ENCODE results near the gene OR2A12.
"Not testable (repeated sequence)": the region's sequence is repeated elsewhere in the genome, so short reads cannot be mapped to it uniquely, and the experiment has no call there.

OR2A12 gene

GRCh38 chr7:144118341-144118740, 32.3 kb downstream of the OR2A12 start:
- DNase-seq, result no peak

GRCh38 chr7:144122876-144123275, 36.8 kb downstream of the OR2A12 start, which contains the start of gene OR2A14:
OR2A14 (plus strand) TSS chr7:144123176; CDS start chr7:144129113, 5,937 bp downstream.
- DNase-seq, result no peak

- DNase-seq, result peak in 31 of 51 donors; percentile 1 to 68 (median 25)
Measured at GRCh38 chr7:144127714-144128334, 41.7 kb downstream of the OR2A12 start.

GRCh38 chr7:144129601-144130000, 43.5 kb downstream of the OR2A12 start:
- not testable (repeated sequence) for DNase-seq

- DNase-seq, result no peak
Measured at GRCh38 chr7:144130730-144131129, 44.7 kb downstream of the OR2A12 start.

GRCh38 chr7:144132262-144132661, 46.2 kb downstream of the OR2A12 start:
- no peak for DNase-seq

GRCh38 chr7:144133307-144133706, 47.2 kb downstream of the OR2A12 start:
- no peak for DNase-seq

- DNase-seq, result no peak
Measured at GRCh38 chr7:144134116-144134515, 48.0 kb downstream of the OR2A12 start.

GRCh38 chr7:144137501-144137900, 51.4 kb downstream of the OR2A12 start:
- DNase-seq, result no peak

GRCh38 chr7:144142187-144142586, 56.1 kb downstream of the OR2A12 start:
- DNase-seq, result no peak

- no peak for DNase-seq
Measured at GRCh38 chr7:144144426-144144825, 58.3 kb downstream of the OR2A12 start.

GRCh38 chr7:144148224-144148827, 62.2 kb downstream of the OR2A12 start:
- no peak for DNase-seq
